ENCODE measurements around the gene MED26.

GRCh38 chr19:16645140-16645539 lies 17.1 kb upstream of the MED26 start:
- no peak for TF ChIP-seq CTCF (IDR thresholded peaks at IDR 0.05)
- TF ChIP-seq POLR2A (IDR thresholded peaks at IDR 0.05), result no peak
